Adrenal gland (tissue), 5 donors: Measurements from ENCODE around the gene RSL1D1.

Experiments
- CTCF ChIP-seq, 6 experiments: fragments of 450-650 bp in 4 of 6; fragments of 200-600 bp in 2 of 6; sonication (generic) in 1 of 6; IDR thresholded peaks; 1 replicate in 5 of 6; 2 replicates in 1 of 6; pipeline versions ENCODE4 v1.5.1 to v1.8.0; 2016 to 2021; ENCODE audit warnings: antibody characterized with exemption in 6 of 6, mild to moderate bottlenecking in 2 of 6, moderate library complexity in 1 of 6
- POLR2A ChIP-seq, 2 donors: fragments of 450-650 bp; IDR thresholded peaks; one replicate each; pipeline ENCODE4 v1.6.1; 2017; ENCODE audit warnings: antibody characterized with exemption in 2 of 2, mild to moderate bottlenecking in 2 of 2, moderate library complexity in 1 of 2
- donor health status: DM: no; HTN: no; CAD: no.

GRCh38 chr16:11869353-11870228 is 18.2 kb upstream of the RSL1D1 start:
- TF ChIP-seq CTCF (IDR thresholded peaks at IDR 0.05) (no peak), POLR2A (IDR thresholded peaks at IDR 0.05) (no peak)
